ENCODE measurements around the gene OTOF.
A peak's percentile ranks its signal among the peaks of the same experiment; 100 is the strongest.

The OTOF gene

GRCh38 chr2:26491563-26492167, 13.7 kb upstream of the OTOF start:
- TF ChIP-seq POLR2A (IDR thresholded peaks at IDR 0.05; ENCODE audit: low read length): no peak
- TF ChIP-seq GATA1 (IDR thresholded peaks at IDR 0.05; ENCODE audit: low read depth, low read length): no peak
- DNase-seq: no peak

DNA sequence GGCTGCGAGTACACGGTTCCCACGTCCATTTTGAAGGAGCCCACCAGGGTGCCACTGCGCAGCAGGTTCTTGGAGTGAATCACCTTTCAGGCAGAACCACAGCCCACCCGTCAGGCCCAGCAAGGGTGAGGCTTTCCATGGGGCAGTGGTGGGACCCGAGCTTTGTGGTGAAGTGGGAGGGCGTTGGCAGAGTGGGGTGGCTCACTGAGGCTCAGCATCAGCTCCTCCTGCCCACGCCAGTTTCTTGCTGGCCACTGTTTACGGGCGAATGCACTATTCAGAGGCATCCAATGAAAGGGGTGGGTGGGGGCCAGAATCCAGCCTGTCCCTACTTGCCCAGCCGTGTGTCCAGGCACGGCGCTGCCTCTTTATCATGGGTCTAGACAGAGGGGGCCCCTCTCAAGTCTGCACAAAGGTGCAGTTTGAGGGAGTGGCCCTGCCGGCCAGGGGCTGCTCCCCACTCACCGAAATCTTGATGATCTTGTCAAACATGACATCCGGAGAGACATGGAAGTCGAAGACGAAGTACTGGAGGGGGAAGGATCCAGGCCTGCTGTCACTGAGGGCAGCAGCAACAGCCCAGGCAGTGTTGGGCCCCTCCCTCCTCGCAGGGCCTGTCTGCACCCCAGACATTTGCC, 11.4 kb upstream of the OTOF start:
- DNase-seq: no peak
- TF ChIP-seq GATA1 (IDR thresholded peaks at IDR 0.05; ENCODE audit: low read depth, low read length) (no peak), POLR2A (IDR thresholded peaks at IDR 0.05; ENCODE audit: low read length) (no peak)

DNA sequence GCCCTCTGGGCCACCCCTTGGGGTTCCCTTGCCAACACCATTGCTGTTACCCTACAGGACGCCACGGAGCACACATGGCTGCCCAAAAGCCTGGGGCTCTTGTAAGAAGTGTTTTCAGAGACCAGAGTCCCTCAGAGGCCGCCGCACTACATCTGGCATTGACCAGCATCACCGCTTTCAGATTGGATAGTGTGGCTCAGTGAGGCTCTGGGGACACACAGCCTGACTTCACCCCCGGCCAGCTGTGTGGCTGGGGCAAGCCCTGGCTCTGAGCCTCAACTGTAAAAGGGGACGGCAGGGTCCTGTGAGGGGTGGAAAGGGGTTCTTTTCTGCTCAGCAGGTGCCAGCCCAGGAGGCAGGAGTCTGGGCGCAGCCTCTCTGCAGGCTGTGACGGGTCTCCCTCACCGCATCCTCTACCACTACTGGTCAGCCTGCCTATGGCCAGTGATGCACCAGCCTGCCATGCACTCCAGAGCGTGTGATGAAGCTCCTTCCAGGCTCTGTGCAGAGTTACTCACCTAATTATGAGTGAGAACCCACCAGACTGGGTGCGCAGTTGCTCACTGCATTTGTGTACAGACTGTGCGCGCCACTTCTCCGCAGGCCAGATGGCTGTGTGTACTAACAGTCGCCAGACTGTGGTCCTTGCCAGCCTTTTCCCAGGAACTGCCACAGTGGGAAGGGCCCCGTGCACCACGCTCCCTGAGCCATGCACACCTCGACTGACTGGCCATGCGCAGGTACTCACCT, 10.7 kb upstream of the OTOF start:
- no peak for DNase-seq
- TF ChIP-seq GATA1 (IDR thresholded peaks at IDR 0.05; ENCODE audit: low read depth, low read length): no peak
- no peak for TF ChIP-seq POLR2A (IDR thresholded peaks at IDR 0.05; ENCODE audit: low read length)

DNA sequence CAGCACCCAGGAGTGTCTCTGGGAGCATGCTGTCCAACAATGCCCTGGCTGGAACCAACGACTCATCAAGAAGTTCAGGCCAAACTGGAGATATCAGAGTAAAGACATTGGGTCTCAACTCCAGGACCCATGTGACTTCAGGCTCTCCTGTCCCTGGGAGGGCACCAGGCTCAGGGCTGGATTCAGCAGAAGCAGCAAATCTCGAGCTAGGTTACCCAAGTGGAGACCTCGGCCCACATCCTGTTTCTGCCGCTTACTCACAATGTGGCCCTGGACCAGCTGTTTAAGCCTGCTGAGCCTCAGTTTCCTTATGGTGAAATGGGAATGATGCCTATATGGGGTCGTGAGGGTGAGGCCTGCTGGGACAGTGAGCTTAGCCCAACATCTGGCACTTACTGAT, 9.3 kb upstream of the OTOF start:
- TF ChIP-seq GATA1 (IDR thresholded peaks at IDR 0.05; ENCODE audit: low read depth, low read length) (no peak), POLR2A (IDR thresholded peaks at IDR 0.05; ENCODE audit: low read length) (no peak)

DNA sequence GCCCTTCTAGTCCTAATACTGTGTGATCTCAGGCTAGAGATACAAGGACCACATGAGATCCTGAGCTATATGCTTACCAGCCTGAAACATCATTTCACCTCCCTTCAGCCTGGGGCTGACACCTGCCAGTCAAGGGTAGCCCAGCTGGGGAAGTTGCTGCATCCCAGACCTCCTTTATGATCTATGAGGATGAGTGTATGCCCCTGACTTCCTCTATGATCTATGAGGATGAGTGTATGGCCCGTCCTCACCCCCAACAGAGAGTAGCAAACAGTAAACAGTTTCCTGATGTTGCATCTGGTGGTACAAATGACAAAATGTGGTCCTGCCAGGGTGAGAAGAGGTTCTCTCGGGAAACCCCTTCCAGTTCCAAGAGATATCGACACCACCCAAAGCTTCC, 8.9 kb upstream of the OTOF start:
- TF ChIP-seq GATA1 (IDR thresholded peaks at IDR 0.05; ENCODE audit: low read depth, low read length) (no peak), POLR2A (IDR thresholded peaks at IDR 0.05; ENCODE audit: low read length) (no peak)
- DNase-seq: no peak

More for the DNA sequence above, 9.3 kb upstream of the OTOF start:
- no peak for DNase-seq

DNA sequence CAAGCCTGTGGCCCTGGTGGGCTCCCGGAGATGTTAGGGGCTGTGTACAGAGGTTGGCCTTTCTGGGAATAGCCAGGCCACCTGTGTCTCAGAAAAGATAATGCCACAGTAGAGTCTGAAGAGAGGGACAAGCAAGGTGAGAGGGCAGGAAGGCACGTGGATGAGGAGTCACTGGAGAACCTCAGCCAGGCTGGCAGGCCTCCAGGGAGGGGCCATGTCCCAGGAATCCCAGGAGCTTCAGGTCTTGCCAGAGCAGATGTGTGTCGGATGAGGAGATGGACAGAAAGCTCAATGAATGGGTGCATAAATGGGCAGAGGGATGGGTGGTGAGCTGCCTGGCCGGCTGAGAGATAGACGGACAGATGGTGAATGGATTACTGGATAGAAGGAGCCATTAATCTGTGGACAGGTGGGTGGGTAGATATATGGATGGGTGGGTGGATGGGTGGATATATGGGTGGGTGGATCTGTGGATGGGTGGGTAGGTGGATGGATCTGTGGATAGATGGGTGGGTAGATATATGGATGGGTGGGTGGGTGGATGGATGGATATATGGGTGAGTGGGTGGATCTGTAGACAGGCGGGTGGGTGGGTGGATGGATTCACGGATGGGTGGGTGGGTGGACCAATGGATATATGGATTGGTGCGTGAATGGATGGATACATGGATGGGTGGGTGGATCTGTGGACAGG, 7.9 kb upstream of the OTOF start:
- no peak for DNase-seq
- TF ChIP-seq GATA1 (IDR thresholded peaks at IDR 0.05; ENCODE audit: low read depth, low read length) (no peak), POLR2A (IDR thresholded peaks at IDR 0.05; ENCODE audit: low read length) (no peak)

- TF ChIP-seq GATA1 (IDR thresholded peaks at IDR 0.05; ENCODE audit: low read depth, low read length): no peak
- TF ChIP-seq POLR2A (IDR thresholded peaks at IDR 0.05; ENCODE audit: low read length): no peak
- DNase-seq: no peak
Observed at GRCh38 chr2:26485099-26485498, 7.2 kb upstream of the OTOF start.

GRCh38 chr2:26484579-26484978, 6.7 kb upstream of the OTOF start:
- no peak for TF ChIP-seq POLR2A (IDR thresholded peaks at IDR 0.05; ENCODE audit: low read length)
- no peak for DNase-seq

GRCh38 chr2:26483957-26484565, 6.1 kb upstream of the OTOF start:
- TF ChIP-seq POLR2A (IDR thresholded peaks at IDR 0.05; ENCODE audit: low read length): no peak
- TF ChIP-seq GATA1 (IDR thresholded peaks at IDR 0.05; ENCODE audit: low read depth, low read length): no peak
- no peak for DNase-seq

DNA sequence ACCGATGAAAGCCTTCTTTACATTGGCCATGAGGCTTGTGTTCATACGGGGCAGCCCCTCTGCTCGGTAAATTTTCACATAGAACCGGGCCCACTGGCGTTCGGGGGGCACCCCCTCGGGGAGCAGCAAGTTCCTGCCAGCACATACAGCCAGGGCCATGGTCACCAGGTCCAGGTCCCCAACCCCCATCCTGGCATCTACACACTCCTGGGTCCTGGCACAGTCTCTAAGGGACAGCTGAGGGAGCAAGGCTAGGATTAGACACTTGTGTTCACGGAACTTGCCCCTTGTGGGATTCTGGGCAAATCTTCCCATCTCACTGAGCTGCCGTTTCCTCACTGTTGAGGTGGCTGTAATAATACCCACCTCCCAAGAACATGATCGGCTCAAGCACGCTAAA, 5.6 kb upstream of the OTOF start:
- no peak for DNase-seq
- TF ChIP-seq POLR2A (IDR thresholded peaks at IDR 0.05; ENCODE audit: low read length) (no peak), GATA1 (IDR thresholded peaks at IDR 0.05; ENCODE audit: low read depth, low read length) (no peak)

DNA sequence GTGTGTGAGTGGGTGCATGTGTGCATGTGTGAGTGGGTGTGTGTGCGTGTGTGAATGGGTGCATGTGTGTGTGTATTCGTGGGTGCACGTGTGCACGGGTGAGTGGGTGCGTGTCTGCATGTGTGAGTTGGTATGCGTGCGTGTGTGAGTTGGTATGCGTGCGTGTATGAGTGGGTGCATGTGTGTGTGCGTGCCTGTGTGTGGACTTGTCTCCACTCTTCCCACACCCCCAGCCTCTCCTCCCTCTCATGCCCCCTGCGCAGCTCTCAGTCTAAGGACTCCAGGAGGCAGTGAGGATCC, 5.1 kb upstream of the OTOF start:
- no peak for DNase-seq
- TF ChIP-seq POLR2A (IDR thresholded peaks at IDR 0.05; ENCODE audit: low read length) (no peak), GATA1 (IDR thresholded peaks at IDR 0.05; ENCODE audit: low read depth, low read length) (no peak)

DNA sequence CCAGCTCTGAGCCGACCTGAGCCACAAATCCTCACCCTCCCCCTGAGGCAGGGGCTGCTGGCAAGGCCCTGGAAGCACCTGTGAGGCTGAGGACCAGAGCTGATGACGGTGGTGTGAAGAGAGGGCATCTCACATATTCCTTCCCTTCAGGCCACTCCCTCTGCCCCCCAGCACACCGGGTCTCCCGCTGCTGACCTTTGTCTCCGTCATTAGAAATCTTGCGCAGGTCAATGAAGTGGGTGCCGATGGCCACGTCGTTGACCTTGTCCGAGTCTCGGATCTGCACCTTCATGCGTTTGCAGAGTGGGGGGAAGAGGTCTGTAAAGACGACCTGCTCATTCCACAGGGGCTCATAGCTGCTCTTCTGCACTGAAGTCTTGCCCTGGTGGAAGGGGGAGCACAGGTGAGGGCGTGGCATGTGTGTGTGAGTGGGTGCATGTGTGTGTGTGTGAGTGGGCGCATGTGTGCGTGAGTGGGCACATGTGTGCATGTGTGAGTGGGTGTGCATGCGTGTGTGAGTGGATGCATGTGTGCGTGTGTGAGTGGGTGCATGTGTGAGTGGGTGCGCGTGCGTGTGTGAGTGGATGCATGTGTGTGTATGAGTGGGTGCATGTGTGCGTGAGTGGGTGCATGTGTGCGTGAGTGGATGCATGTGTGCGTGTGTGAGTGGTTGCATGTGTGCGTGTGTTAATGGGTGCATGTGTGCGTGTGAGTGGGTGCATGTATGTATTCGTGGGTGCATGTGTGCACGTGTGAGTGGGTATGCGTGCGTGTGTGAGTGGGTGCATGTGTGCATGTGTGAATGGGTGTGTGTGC, 4.5 kb upstream of the OTOF start:
- DNase-seq: peak in 1 of 2 experiments; percentile 14
- TF ChIP-seq GATA1 (IDR thresholded peaks at IDR 0.05; ENCODE audit: low read depth, low read length) (no peak), POLR2A (IDR thresholded peaks at IDR 0.05; ENCODE audit: low read length) (no peak)

DNA sequence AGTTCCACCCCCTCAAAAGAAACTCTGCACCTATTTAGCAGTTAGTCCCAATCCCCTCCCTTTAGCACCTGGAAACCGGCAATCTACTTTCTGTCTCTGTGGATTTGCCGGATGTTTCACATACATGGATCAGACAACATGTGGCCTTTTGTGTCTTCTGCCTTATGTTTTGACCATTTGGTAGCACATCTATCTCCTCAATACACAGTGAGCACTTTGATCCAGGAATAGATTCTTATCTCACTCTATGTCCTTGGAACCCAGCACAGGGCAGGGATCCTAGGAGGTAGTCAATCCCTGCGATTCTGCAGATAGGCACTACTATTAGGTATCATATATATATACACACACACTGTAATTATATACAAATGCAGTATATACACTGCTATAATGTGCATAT, 3.8 kb upstream of the OTOF start:
- DNase-seq: no peak
- no peak for TF ChIP-seq GATA1 (IDR thresholded peaks at IDR 0.05; ENCODE audit: low read depth, low read length)
- TF ChIP-seq POLR2A (IDR thresholded peaks at IDR 0.05; ENCODE audit: low read length): no peak
